ENCODE results near the gene CLSTN3. TPM values are rescaled to one million over a fixed set of nuclear protein-coding genes. Genes with fewer than 3 reads are reported as not detected.

CLSTN3 gene
- total and polyA plus RNA-seq, 2 donors: 16.5 to 25.3 TPM

GRCh38 chr12:7117670-7118069 is 12.5 kb upstream of the CLSTN3 start:
- no peak for DNase-seq (ENCODE audit: low read depth in 6 of 9, low spot score in 9 of 9)
- Histone ChIP-seq H3K27me3 (ENCODE audit: control insufficient read depth in 2 of 2, insufficient read depth in 1 of 2, low read length in 1 of 2) (no peaks in the 10 kb centered on the region), H3K27ac (ENCODE audit: low read depth in 1 of 2, low read length in 1 of 2) (no peak overlapping the region), H3K4me3 (ENCODE audit: low read length in 2 of 2) (no peak overlapping the region), H3K4me1 (ENCODE audit: control insufficient read depth in 2 of 2, insufficient read depth in 2 of 2, low read length in 2 of 2) (peaks cover 0 to 23% of the 10 kb centered on the region in 2 donors), H3K36me3 (ENCODE audit: control insufficient read depth in 2 of 2, insufficient read depth in 2 of 2, low read length in 1 of 2) (peaks cover 0 to 12% of the 10 kb centered on the region in 2 donors), H3K9me3 (ENCODE audit: control insufficient read depth in 2 of 2, insufficient read depth in 1 of 2, low read length in 1 of 2) (no peaks in the 10 kb centered on the region)
- WGBS: over 99% methylated on average over 3 of the region's 3 CpGs

DNA sequence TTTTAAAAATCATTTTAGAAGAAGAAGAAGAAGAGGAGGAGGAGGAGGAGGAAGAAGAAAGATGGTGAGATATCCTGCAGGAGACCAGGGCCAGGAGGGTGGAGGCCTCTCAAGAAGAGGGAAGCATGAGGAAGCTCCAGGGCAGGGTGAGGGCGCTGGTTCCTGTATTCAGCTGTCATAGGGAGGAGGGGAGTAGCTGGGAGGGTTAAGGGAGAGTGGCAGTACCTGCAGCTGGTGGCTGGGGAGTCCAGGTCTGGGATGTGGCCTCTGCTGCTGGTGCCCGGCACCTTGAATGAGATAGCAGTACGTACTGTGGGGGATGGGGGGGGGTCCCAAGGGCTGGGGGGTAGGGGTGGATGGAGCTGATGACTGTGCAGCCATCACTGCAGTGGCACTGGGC is 11.3 kb upstream of the CLSTN3 start:
- 96% methylated on average over 3 of the region's 3 CpGs for WGBS
- H3K27ac ChIP-seq (ENCODE audit: low read depth in 1 of 2, low read length in 1 of 2): no peak overlapping the region

GRCh38 chr12:7120166-7120565 is 10.0 kb upstream of the CLSTN3 start:
- H3K4me1 ChIP-seq (ENCODE audit: control insufficient read depth in 2 of 2, insufficient read depth in 2 of 2, low read length in 2 of 2): peaks cover 0 to 22% of the 10 kb centered on the region in 2 donors
- WGBS: 96% methylated on average over 5 of the region's 5 CpGs
- no peak overlapping the region for H3K27ac ChIP-seq (ENCODE audit: low read depth in 1 of 2, low read length in 1 of 2)
- H3K36me3 ChIP-seq (ENCODE audit: control insufficient read depth in 2 of 2, insufficient read depth in 2 of 2, low read length in 1 of 2): peaks cover 0 to 7% of the 10 kb centered on the region in 2 donors
- H3K4me3 ChIP-seq (ENCODE audit: low read length in 2 of 2): no peak overlapping the region
- DNase-seq (ENCODE audit: low read depth in 6 of 9, low spot score in 9 of 9): no peak
- no peaks in the 10 kb centered on the region for H3K9me3 ChIP-seq (ENCODE audit: control insufficient read depth in 2 of 2, insufficient read depth in 1 of 2, low read length in 1 of 2)
- no peaks in the 10 kb centered on the region for H3K27me3 ChIP-seq (ENCODE audit: control insufficient read depth in 2 of 2, insufficient read depth in 1 of 2, low read length in 1 of 2)

More for the DNA sequence above, 11.3 kb upstream of the CLSTN3 start:
- Histone ChIP-seq H3K4me3 (ENCODE audit: low read length in 2 of 2) (no peak overlapping the region), H3K36me3 (ENCODE audit: control insufficient read depth in 2 of 2, insufficient read depth in 2 of 2, low read length in 1 of 2) (peaks cover 0 to 12% of the 10 kb centered on the region in 2 donors), H3K27me3 (ENCODE audit: control insufficient read depth in 2 of 2, insufficient read depth in 1 of 2, low read length in 1 of 2) (no peaks in the 10 kb centered on the region), H3K9me3 (ENCODE audit: control insufficient read depth in 2 of 2, insufficient read depth in 1 of 2, low read length in 1 of 2) (no peaks in the 10 kb centered on the region), H3K4me1 (ENCODE audit: control insufficient read depth in 2 of 2, insufficient read depth in 2 of 2, low read length in 2 of 2) (peaks cover 0 to 17% of the 10 kb centered on the region in 2 donors)
- DNase-seq (ENCODE audit: low read depth in 6 of 9, low spot score in 9 of 9): no peak

DNA sequence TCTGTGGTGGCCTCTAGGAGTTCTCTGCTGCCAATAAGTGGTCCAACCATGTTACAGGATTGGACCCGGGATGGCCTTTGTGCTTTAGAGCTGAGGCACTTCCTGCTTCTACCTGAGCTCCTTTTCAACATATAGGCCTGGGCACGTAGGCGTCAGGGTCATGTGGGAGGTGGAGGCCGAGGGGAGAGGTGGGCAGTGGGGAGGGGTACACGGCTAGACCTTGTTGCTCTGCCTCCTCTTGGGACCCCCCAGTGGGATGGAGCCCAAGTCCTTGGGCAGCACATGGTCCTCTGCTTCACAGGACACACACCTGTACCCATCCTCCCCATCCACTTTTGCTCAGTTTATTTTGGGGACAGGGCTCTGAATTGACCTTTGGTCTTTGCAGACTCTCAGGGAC is 8.8 kb upstream of the CLSTN3 start:
- H3K9me3 ChIP-seq (ENCODE audit: control insufficient read depth in 2 of 2, insufficient read depth in 1 of 2, low read length in 1 of 2): no peaks in the 10 kb centered on the region
- no peak for DNase-seq (ENCODE audit: low read depth in 6 of 9, low spot score in 9 of 9)
- no peak overlapping the region for H3K4me3 ChIP-seq (ENCODE audit: low read length in 2 of 2)
- peaks cover 0 to 22% of the 10 kb centered on the region in 2 donors for H3K4me1 ChIP-seq (ENCODE audit: control insufficient read depth in 2 of 2, insufficient read depth in 2 of 2, low read length in 2 of 2)
- H3K27me3 ChIP-seq (ENCODE audit: control insufficient read depth in 2 of 2, insufficient read depth in 1 of 2, low read length in 1 of 2): no peaks in the 10 kb centered on the region
- peaks cover 0 to 7% of the 10 kb centered on the region in 2 donors for H3K36me3 ChIP-seq (ENCODE audit: control insufficient read depth in 2 of 2, insufficient read depth in 2 of 2, low read length in 1 of 2)
- WGBS: 93% methylated on average over 5 of the region's 5 CpGs
- peak overlapping the region in 1 of 2 donors; percentile 70 for H3K27ac ChIP-seq (ENCODE audit: low read depth in 1 of 2, low read length in 1 of 2)

- peaks cover 0 to 22% of the 10 kb centered on the region in 2 donors for H3K4me1 ChIP-seq (ENCODE audit: control insufficient read depth in 2 of 2, insufficient read depth in 2 of 2, low read length in 2 of 2)
- no peak overlapping the region for H3K4me3 ChIP-seq (ENCODE audit: low read length in 2 of 2)
- no peaks in the 10 kb centered on the region for H3K36me3 ChIP-seq (ENCODE audit: control insufficient read depth in 2 of 2, insufficient read depth in 2 of 2, low read length in 1 of 2)
- DNase-seq (ENCODE audit: low read depth in 6 of 9, low spot score in 9 of 9): no peak
- H3K9me3 ChIP-seq (ENCODE audit: control insufficient read depth in 2 of 2, insufficient read depth in 1 of 2, low read length in 1 of 2): no peaks in the 10 kb centered on the region
- H3K27ac ChIP-seq (ENCODE audit: low read depth in 1 of 2, low read length in 1 of 2): peak overlapping the region in 1 of 2 donors; percentile 70
- WGBS: 95% methylated on average over 7 of the region's 7 CpGs
- H3K27me3 ChIP-seq (ENCODE audit: control insufficient read depth in 2 of 2, insufficient read depth in 1 of 2, low read length in 1 of 2): no peaks in the 10 kb centered on the region
Measured at GRCh38 chr12:7122811-7123769, 7.1 kb upstream of the CLSTN3 start.

DNA sequence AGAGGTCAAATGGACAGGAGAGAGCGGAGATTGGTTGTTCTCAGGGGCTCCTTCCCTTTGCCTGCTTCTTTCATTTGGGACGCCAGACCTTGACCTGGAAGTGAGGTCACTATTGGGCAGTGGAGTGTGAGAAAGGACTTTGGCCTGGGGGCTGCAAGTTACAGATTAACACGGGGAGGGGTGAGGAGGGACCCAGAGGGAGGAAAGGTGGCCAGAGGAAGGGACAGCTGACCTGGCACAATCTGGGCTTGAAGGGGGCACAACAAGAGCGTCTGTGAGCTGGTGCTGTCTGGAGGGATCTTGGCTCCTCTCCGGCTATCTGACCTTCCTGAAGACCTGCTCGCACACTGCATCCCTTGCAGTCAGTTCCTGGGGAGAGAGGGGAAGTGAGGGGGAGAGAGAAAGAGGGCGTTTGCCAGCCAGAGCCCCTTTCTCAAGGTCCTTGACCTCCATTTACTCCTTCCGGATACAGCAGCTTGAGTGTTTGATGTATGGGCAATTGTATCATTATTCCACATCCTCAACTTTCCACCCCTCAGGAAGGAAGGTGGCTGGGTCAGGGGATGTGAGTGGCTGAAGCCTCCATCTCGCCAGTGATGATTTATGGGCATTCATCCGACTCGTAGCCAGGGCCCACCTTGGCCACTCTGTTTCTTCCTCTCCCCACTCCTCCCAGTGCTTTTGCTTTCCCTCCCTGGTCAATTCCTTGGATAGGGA is 6.2 kb upstream of the CLSTN3 start:
- DNase-seq (ENCODE audit: low read depth in 6 of 9, low spot score in 9 of 9): no peak
- Histone ChIP-seq H3K9me3 (ENCODE audit: control insufficient read depth in 2 of 2, insufficient read depth in 1 of 2, low read length in 1 of 2) (no peaks in the 10 kb centered on the region), H3K27ac (ENCODE audit: low read depth in 1 of 2, low read length in 1 of 2) (peak overlapping the region in 1 of 2 donors; percentile 13), H3K4me1 (ENCODE audit: control insufficient read depth in 2 of 2, insufficient read depth in 2 of 2, low read length in 2 of 2) (peaks cover 0 to 25% of the 10 kb centered on the region in 2 donors), H3K4me3 (ENCODE audit: low read length in 2 of 2) (no peak overlapping the region), H3K36me3 (ENCODE audit: control insufficient read depth in 2 of 2, insufficient read depth in 2 of 2, low read length in 1 of 2) (no peaks in the 10 kb centered on the region), H3K27me3 (ENCODE audit: control insufficient read depth in 2 of 2, insufficient read depth in 1 of 2, low read length in 1 of 2) (peaks cover 0 to 2% of the 10 kb centered on the region in 2 donors)
- WGBS: 83% methylated on average over 11 of the region's 11 CpGs

- Histone ChIP-seq H3K4me3 (ENCODE audit: low read length in 2 of 2) (no peak overlapping the region), H3K4me1 (ENCODE audit: control insufficient read depth in 2 of 2, insufficient read depth in 2 of 2, low read length in 2 of 2) (peaks cover 6 to 39% of the 10 kb centered on the region in 2 donors), H3K27ac (ENCODE audit: low read depth in 1 of 2, low read length in 1 of 2) (no peak overlapping the region), H3K9me3 (ENCODE audit: control insufficient read depth in 2 of 2, insufficient read depth in 1 of 2, low read length in 1 of 2) (no peaks in the 10 kb centered on the region), H3K36me3 (ENCODE audit: control insufficient read depth in 2 of 2, insufficient read depth in 2 of 2, low read length in 1 of 2) (no peaks in the 10 kb centered on the region), H3K27me3 (ENCODE audit: control insufficient read depth in 2 of 2, insufficient read depth in 1 of 2, low read length in 1 of 2) (peaks cover 0 to 5% of the 10 kb centered on the region in 2 donors)
- 72% methylated on average over 4 of the region's 4 CpGs for WGBS
- no peak for DNase-seq (ENCODE audit: low read depth in 6 of 9, low spot score in 9 of 9)
Measured at GRCh38 chr12:7125632-7126227, 4.4 kb upstream of the CLSTN3 start.

DNA sequence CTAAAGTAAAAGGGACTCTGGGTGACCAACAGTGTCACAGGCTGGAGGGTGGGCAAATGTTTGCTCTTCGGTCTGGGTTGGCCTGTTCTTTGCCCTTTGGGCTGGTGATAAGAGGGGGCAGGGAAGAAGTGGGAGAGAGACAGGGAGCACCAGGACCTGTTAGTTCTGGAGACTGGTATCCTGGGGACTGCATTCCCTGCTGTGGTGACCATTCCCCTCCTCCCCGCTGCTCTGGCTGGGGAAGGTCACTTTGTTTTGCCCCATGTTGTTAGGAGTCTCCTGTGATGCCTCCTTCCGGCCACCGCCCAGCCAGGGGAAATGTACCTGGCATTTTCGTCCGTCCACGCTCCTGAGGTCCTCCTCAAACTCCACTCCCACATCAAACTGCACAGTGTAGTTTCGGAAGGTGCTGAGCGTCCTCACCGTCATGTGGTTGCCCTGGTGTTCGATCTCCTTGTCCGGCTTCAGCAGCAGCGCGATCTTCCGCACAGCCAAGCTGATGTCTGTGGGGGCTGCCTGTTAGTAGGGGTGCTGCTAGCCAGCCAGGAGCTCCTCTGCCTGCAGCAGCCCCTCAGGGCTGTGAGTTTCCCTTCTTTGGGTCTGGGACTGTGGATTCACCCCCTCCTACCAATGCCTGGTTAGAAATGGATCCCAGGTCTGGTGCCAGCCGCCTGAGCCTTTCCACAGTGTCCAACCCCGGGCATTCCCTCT is 2.1 kb upstream of the CLSTN3 start:
- Histone ChIP-seq H3K4me1 (ENCODE audit: control insufficient read depth in 2 of 2, insufficient read depth in 2 of 2, low read length in 2 of 2) (peaks cover 12 to 47% of the 10 kb centered on the region in 2 donors), H3K36me3 (ENCODE audit: control insufficient read depth in 2 of 2, insufficient read depth in 2 of 2, low read length in 1 of 2) (peaks cover 0 to 6% of the 10 kb centered on the region in 2 donors), H3K27me3 (ENCODE audit: control insufficient read depth in 2 of 2, insufficient read depth in 1 of 2, low read length in 1 of 2) (peaks cover 0 to 12% of the 10 kb centered on the region in 2 donors), H3K4me3 (ENCODE audit: low read length in 2 of 2) (peak overlapping the region in 1 of 2 donors; percentile 9), H3K9me3 (ENCODE audit: control insufficient read depth in 2 of 2, insufficient read depth in 1 of 2, low read length in 1 of 2) (no peaks in the 10 kb centered on the region), H3K27ac (ENCODE audit: low read depth in 1 of 2, low read length in 1 of 2) (peak overlapping the region; percentile 44 to 46)
- DNase-seq (ENCODE audit: low read depth in 6 of 9, low spot score in 9 of 9): no peak
- WGBS: 95% methylated on average over 17 of the region's 17 CpGs
